ENCODE results near the gene ARHGAP6. TPM values are rescaled to one million over a fixed set of nuclear protein-coding genes. Genes with fewer than 3 reads are reported as not detected.

ARHGAP6 gene
- total and polyA plus RNA-seq, 2 experiments from 2014 or later, result 0.08 to 0.54 TPM

DNA sequence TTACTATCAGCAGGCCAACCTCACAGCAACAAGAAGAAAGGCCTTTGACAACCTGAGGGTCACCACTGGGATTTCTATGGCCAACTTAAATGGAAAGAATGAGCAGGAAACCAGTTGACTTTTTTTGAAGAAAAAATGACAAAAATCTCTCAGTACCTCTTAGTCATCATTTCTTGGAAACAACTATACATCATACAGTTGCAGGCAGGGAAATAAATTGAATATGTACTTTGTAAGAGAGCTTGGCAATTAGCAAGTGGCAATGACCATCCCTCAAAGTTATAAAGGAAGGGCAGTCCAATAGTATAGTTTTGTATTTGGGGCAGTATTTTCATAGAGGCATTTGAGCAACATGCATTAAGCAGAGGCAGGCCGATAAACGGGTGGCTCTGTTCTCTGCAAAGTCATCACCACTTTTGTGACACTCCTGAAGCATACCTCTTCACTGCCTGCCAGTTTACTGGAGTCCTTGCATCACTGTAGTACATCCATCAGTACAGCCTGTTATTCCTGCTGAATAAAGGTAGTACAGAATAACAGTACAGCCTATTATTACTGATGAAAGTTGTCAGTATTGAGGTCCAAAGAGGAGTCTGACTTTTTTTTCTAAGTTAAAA lies 455.8 kb downstream of the ARHGAP6 start:
- H3K4me2 ChIP-seq (ENCODE audit: unreplicated experiment), result no peak overlapping the region
- H3K9ac ChIP-seq, result no peak overlapping the region
- no peak for TF ChIP-seq EZH2phosphoT487 (IDR thresholded peaks at IDR 0.05; ENCODE audit: insufficient read depth, low read depth)
- no peak for TF ChIP-seq EZH2 (IDR thresholded peaks at IDR 0.05; ENCODE audit: insufficient read depth, poor library complexity, severe bottlenecking)
- no peaks in the 10 kb centered on the region for H3F3A ChIP-seq (ENCODE audit: insufficient read depth)
- H3K4me3 ChIP-seq, result no peak overlapping the region
- 50 to 55% methylated on average over 2 of the region's 2 CpGs for WGBS, 2 experiments (ENCODE audit: low coverage in 1 of 2, low lambda C conversion rate in 2 of 2, missing lambda C conversion rate in 2 of 2)
- no peaks in the 10 kb centered on the region for H3K9me2 ChIP-seq (ENCODE audit: insufficient read depth)
- peaks cover 9% of the 10 kb centered on the region for H3K4me1 ChIP-seq (ENCODE audit: insufficient read depth)
- H2AFZ ChIP-seq, result no peak overlapping the region
- no peak for DNase-seq
- H4K20me1 ChIP-seq (ENCODE audit: insufficient read depth), result no peaks in the 10 kb centered on the region
- no peaks in the 10 kb centered on the region for H3K36me3 ChIP-seq (ENCODE audit: low read depth)
- H3K27ac ChIP-seq, result no peak overlapping the region
- H3K9me3 ChIP-seq (ENCODE audit: low read depth), result no peaks in the 10 kb centered on the region
- in situ Hi-C loops (cut with MboI), result no loop called here
- no peaks in the 10 kb centered on the region for H3K79me2 ChIP-seq (ENCODE audit: insufficient read depth)
- H3K27me3 ChIP-seq (replicated peaks; ENCODE audit: insufficient read depth), result no peaks in the 10 kb centered on the region

DNA sequence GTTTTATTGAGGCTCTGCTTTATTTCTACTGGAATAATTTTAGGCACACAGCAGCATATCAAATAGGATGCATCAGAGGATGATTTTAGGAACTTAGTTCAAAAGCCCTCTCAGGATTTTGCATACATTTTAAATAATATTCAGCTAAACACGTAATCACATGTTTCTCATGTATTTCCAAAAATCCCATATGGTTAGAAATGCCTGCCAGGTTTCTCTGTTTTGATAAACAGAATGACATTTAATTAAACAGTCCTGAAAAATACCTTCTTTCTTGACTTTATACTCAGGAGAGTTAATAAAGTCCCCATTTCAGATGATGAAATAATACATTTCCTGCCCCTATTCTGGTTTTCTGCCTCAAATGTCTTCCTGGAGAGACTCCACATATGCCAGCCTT lies 459.0 kb downstream of the ARHGAP6 start:
- no peak overlapping the region for H3K9ac ChIP-seq
- WGBS, 2 experiments (ENCODE audit: low coverage in 1 of 2, low lambda C conversion rate in 2 of 2, missing lambda C conversion rate in 2 of 2), result 81 to 83% methylated on average over 1 of the region's 1 CpG

DNA sequence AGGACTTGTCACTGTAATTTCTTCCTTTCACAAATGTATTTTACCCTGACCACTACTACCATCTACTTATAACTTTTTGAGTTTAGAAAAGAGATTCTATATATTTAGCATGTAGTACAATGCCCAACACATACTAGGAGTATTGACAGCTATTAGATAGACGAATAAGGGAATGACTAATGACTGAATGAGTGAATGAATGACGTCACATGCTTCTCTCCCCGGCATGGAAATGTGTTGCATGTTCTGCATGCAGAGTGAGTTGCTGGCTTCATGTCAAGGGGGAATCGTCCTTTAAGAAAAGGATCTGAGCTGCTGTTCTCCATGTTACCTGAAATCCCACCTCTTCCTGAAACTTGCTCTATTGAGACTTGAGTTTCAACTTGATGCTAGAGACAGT lies 459.9 kb downstream of the ARHGAP6 start:
- Histone ChIP-seq H3K9me2 (ENCODE audit: insufficient read depth) (no peaks in the 10 kb centered on the region), H3K27me3 (replicated peaks; ENCODE audit: insufficient read depth) (no peaks in the 10 kb centered on the region), H3F3A (ENCODE audit: insufficient read depth) (no peaks in the 10 kb centered on the region), H3K36me3 (ENCODE audit: low read depth) (no peaks in the 10 kb centered on the region), H3K9ac (no peak overlapping the region), H3K4me1 (ENCODE audit: insufficient read depth) (peaks cover 9% of the 10 kb centered on the region), H4K20me1 (ENCODE audit: insufficient read depth) (no peaks in the 10 kb centered on the region), H3K79me2 (ENCODE audit: insufficient read depth) (no peaks in the 10 kb centered on the region), H3K4me2 (ENCODE audit: unreplicated experiment) (no peak overlapping the region), H3K4me3 (no peak overlapping the region), H2AFZ (no peak overlapping the region), H3K27ac (no peak overlapping the region), H3K9me3 (ENCODE audit: low read depth) (no peaks in the 10 kb centered on the region)
- TF ChIP-seq EZH2phosphoT487 (IDR thresholded peaks at IDR 0.05; ENCODE audit: insufficient read depth, low read depth), result no peak
- no peak for TF ChIP-seq EZH2 (IDR thresholded peaks at IDR 0.05; ENCODE audit: insufficient read depth, poor library complexity, severe bottlenecking)
- WGBS, 2 experiments (ENCODE audit: low coverage in 1 of 2, low lambda C conversion rate in 2 of 2, missing lambda C conversion rate in 2 of 2), result 44 to 47% methylated on average over 4 of the region's 4 CpGs
- DNase-seq, result no peak
- in situ Hi-C loops (cut with MboI), result no loop called here

More for the DNA sequence above, 459.0 kb downstream of the ARHGAP6 start:
- in situ Hi-C loops (cut with MboI), result no loop called here
- no peak overlapping the region for H2AFZ ChIP-seq
- H3K27ac ChIP-seq, result no peak overlapping the region
- DNase-seq, result no peak
- no peaks in the 10 kb centered on the region for H4K20me1 ChIP-seq (ENCODE audit: insufficient read depth)
- H3K9me3 ChIP-seq (ENCODE audit: low read depth), result no peaks in the 10 kb centered on the region
- H3K27me3 ChIP-seq (replicated peaks; ENCODE audit: insufficient read depth), result no peaks in the 10 kb centered on the region
- no peaks in the 10 kb centered on the region for H3K9me2 ChIP-seq (ENCODE audit: insufficient read depth)
- H3K79me2 ChIP-seq (ENCODE audit: insufficient read depth), result no peaks in the 10 kb centered on the region
- TF ChIP-seq EZH2 (IDR thresholded peaks at IDR 0.05; ENCODE audit: insufficient read depth, poor library complexity, severe bottlenecking), result no peak
- H3K4me1 ChIP-seq (ENCODE audit: insufficient read depth), result peaks cover 9% of the 10 kb centered on the region
- no peak overlapping the region for H3K4me2 ChIP-seq (ENCODE audit: unreplicated experiment)
- H3K36me3 ChIP-seq (ENCODE audit: low read depth), result no peaks in the 10 kb centered on the region
- H3K4me3 ChIP-seq, result no peak overlapping the region
- H3F3A ChIP-seq (ENCODE audit: insufficient read depth), result no peaks in the 10 kb centered on the region

DNA sequence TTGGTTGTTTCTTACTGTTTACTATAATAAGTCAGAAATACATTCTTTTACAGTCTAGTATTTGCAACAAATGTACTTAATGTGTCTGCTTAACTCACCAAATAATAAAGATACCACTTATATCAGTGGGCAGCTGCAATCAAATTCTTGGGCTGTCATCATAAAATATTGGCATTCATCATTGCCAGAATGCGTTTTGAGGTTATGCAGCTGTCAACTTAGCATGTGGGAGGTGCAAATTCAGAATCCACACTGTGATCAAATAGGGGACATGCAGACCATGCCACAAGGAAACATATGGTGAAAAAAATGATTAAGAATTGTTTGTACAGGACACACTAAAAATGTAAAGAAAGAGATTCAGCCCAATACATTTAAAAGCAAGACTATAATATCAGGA lies 468.0 kb downstream of the ARHGAP6 start:
- no peaks in the 10 kb centered on the region for H3K27me3 ChIP-seq (replicated peaks; ENCODE audit: insufficient read depth)
- no peaks in the 10 kb centered on the region for H3F3A ChIP-seq (ENCODE audit: insufficient read depth)
- H3K27ac ChIP-seq, result no peak overlapping the region
- no peaks in the 10 kb centered on the region for H3K36me3 ChIP-seq (ENCODE audit: low read depth)
- in situ Hi-C loops (cut with MboI), result no loop called here
- H3K9ac ChIP-seq, result no peak overlapping the region
- H3K79me2 ChIP-seq (ENCODE audit: insufficient read depth), result no peaks in the 10 kb centered on the region
- H3K4me3 ChIP-seq, result no peak overlapping the region
- H4K20me1 ChIP-seq (ENCODE audit: insufficient read depth), result no peaks in the 10 kb centered on the region
- H2AFZ ChIP-seq, result no peak overlapping the region
- no peaks in the 10 kb centered on the region for H3K9me2 ChIP-seq (ENCODE audit: insufficient read depth)
- TF ChIP-seq EZH2 (IDR thresholded peaks at IDR 0.05; ENCODE audit: insufficient read depth, poor library complexity, severe bottlenecking), result no peak
- TF ChIP-seq EZH2phosphoT487 (IDR thresholded peaks at IDR 0.05; ENCODE audit: insufficient read depth, low read depth), result no peak
- peaks cover 8% of the 10 kb centered on the region for H3K4me1 ChIP-seq (ENCODE audit: insufficient read depth)
- no peak overlapping the region for H3K4me2 ChIP-seq (ENCODE audit: unreplicated experiment)
- DNase-seq, result no peak
- WGBS, 2 experiments (ENCODE audit: low coverage in 1 of 2, low lambda C conversion rate in 2 of 2, missing lambda C conversion rate in 2 of 2), result 70 to 75% methylated on average over 1 of the region's 1 CpG
- no peaks in the 10 kb centered on the region for H3K9me3 ChIP-seq (ENCODE audit: low read depth)

DNA sequence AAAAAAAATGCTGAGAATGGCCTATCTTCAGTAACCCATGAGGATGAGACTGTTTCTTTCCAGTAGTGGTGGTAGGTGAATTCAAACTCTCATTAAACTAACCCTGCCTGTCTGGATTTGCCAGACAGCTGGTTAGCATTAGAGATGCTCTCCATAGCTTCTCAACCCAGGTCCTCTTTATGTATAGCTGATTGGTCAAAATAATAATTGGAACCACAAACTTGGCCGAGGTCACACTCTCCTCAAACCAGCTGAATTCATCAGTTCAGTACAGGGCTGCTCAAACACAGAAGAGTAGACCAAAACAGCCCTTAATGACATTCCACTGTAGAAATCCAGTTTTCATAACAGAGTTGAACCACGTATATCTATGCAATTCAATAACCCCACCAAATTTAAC lies 469.2 kb downstream of the ARHGAP6 start:
- no peak overlapping the region for H3K4me3 ChIP-seq
- no peak overlapping the region for H2AFZ ChIP-seq
- H4K20me1 ChIP-seq (ENCODE audit: insufficient read depth), result no peaks in the 10 kb centered on the region
- no peaks in the 10 kb centered on the region for H3K79me2 ChIP-seq (ENCODE audit: insufficient read depth)
- H3K27me3 ChIP-seq (replicated peaks; ENCODE audit: insufficient read depth), result no peaks in the 10 kb centered on the region
- H3K9ac ChIP-seq, result no peak overlapping the region
- no peaks in the 10 kb centered on the region for H3K9me3 ChIP-seq (ENCODE audit: low read depth)
- H3K4me1 ChIP-seq (ENCODE audit: insufficient read depth), result peaks cover 9% of the 10 kb centered on the region
- no peak for DNase-seq
- no peaks in the 10 kb centered on the region for H3K36me3 ChIP-seq (ENCODE audit: low read depth)
- no peak overlapping the region for H3K27ac ChIP-seq
- H3K4me2 ChIP-seq (ENCODE audit: unreplicated experiment), result no peak overlapping the region
- H3F3A ChIP-seq (ENCODE audit: insufficient read depth), result no peaks in the 10 kb centered on the region
- H3K9me2 ChIP-seq (ENCODE audit: insufficient read depth), result no peaks in the 10 kb centered on the region
- in situ Hi-C loops (cut with MboI), result no loop called here
- 31 to 42% methylated on average over 2 of the region's 2 CpGs for WGBS, 2 experiments (ENCODE audit: low coverage in 1 of 2, low lambda C conversion rate in 2 of 2, missing lambda C conversion rate in 2 of 2)
- no peak for TF ChIP-seq EZH2phosphoT487 (IDR thresholded peaks at IDR 0.05; ENCODE audit: insufficient read depth, low read depth)
- TF ChIP-seq EZH2 (IDR thresholded peaks at IDR 0.05; ENCODE audit: insufficient read depth, poor library complexity, severe bottlenecking), result no peak

Data from GM23248 (cell line).